PC-3 (cell line): Measurements from ENCODE around the gene GCHFR. TPM values are rescaled to one million over a fixed set of nuclear protein-coding genes. Genes with fewer than 3 reads are reported as not detected.

ENCODE experiments used
- ATAC-seq: fragments of 200-7000 bp; cut with Tn5 transposase; 2 replicates; pipeline ENCODE4 v1.9.1; 2020; ENCODE audit warnings: mild to moderate bottlenecking, moderate library complexity
- BruUV-seq: library from RNA; stranded (reverse); fragments of 400-500 nt; replicated peaks from 2 replicates; lab custom pipeline; 2021; lab: Mats Ljungman, UMichigan
- CTCF ChIA-PET: fragments of 300-600 bp; sonication (Branson Sonifier 250); formaldehyde crosslinking; loops from one replicate; lab custom pipeline; 2022; ENCODE audit warnings: antibody characterized with exemption; lab: Charles Lee
- POLR2A ChIA-PET: fragments of 300-600 bp; sonication (Branson Sonifier 250); formaldehyde crosslinking; loops from one replicate; lab custom pipeline; 2022; ENCODE audit warnings: antibody characterized with exemption; ENCODE audit not compliant: unreplicated experiment; lab: Charles Lee
- DNase-seq: peaks from one replicate; pipeline ENCODE4 v3.0.0-alpha.2; 2015
- H2AFZ ChIP-seq: fragments of 300-600 bp; sonication (generic); 2 replicates; pipeline ENCODE4 v1.6.0; 2016; ENCODE audit warnings: antibody characterized with exemption, low read length
- H3F3A ChIP-seq: fragments of 300-600 bp; sonication (generic); one replicate; pipeline ENCODE4 v1.6.0; 2017; ENCODE audit warnings: antibody characterized with exemption, low read length, control low read depth, mild to moderate bottlenecking; ENCODE audit not compliant: unreplicated experiment
- H3K27ac ChIP-seq: fragments of 300-600 bp; sonication (generic); 2 replicates; pipeline ENCODE4 v1.5.1; 2016; ENCODE audit warnings: mild to moderate bottlenecking, low read length
- H3K27me3 ChIP-seq: fragments of 300-600 bp; sonication (generic); 2 replicates; pipeline ENCODE4 v1.6.1; 2016; ENCODE audit warnings: low read length, mixed read lengths
- H3K36me3 ChIP-seq: fragments of 300-600 bp; sonication (generic); 2 replicates; pipeline ENCODE4 v1.6.1; 2016; ENCODE audit warnings: low read depth, mixed run types, low read length, mixed read lengths
- H3K4me1 ChIP-seq: fragments of 300-600 bp; sonication (generic); 2 replicates; pipeline ENCODE4 v1.5.1; 2016; ENCODE audit warnings: low read length; ENCODE audit not compliant: insufficient read depth
- H3K4me2 ChIP-seq: fragments of 300-600 bp; sonication (generic); 2 replicates; pipeline ENCODE4 v1.6.0; 2016; ENCODE audit warnings: low read length
- H3K4me3 ChIP-seq: fragments of 300-600 bp; sonication (generic); 2 replicates; pipeline ENCODE4 v1.5.1; 2016; ENCODE audit warnings: mild to moderate bottlenecking, low read length, mixed read lengths
- H3K79me2 ChIP-seq: fragments of 300-600 bp; sonication (generic); 2 replicates; pipeline ENCODE4 v1.6.1; 2017; ENCODE audit warnings: low read length, mixed read lengths
- H3K9ac ChIP-seq: fragments of 300-600 bp; sonication (generic); 2 replicates; pipeline ENCODE4 v1.6.0; 2016; ENCODE audit warnings: mild to moderate bottlenecking, low read length
- H3K9me2 ChIP-seq: fragments of 300-600 bp; sonication (generic); replicated peaks from 2 replicates; pipeline ENCODE4 v1.6.1; 2016; ENCODE audit warnings: mixed run types, low read length, mixed read lengths
- H3K9me3 ChIP-seq: fragments of 300-600 bp; sonication (generic); 2 replicates; pipeline ENCODE4 v1.6.1; 2016; ENCODE audit warnings: low read length, mixed read lengths
- H4K20me1 ChIP-seq: fragments of 300-600 bp; sonication (generic); 2 replicates; pipeline ENCODE4 v1.6.1; 2016; ENCODE audit warnings: low read length, mixed read lengths
- EZH2 ChIP-seq: fragments of 300-600 bp; sonication (generic); IDR thresholded peaks from one replicate; pipeline ENCODE4 v1.6.1; 2017; ENCODE audit warnings: antibody characterized with exemption, mild to moderate bottlenecking, low read length; ENCODE audit not compliant: unreplicated experiment
- EZH2phosphoT487 ChIP-seq: fragments of 300-600 bp; sonication (generic); IDR thresholded peaks from 2 replicates; pipeline ENCODE4 v1.6.1; 2018; ENCODE audit warnings: mild to moderate bottlenecking, antibody characterized with exemption, low read length, borderline replicate concordance
- intact Hi-C: fragments of 100-400 bp; cut with micrococcal nuclease; formaldehyde crosslinking; loops from 2 replicates; pipeline ENCODE4 v1.9.0; 2023
- total RNA-seq: library from RNA; depleted of rRNA; stranded (reverse); fragments of >200 nt; gene quantifications from 2 replicates; pipeline ENCODE4 v1.2.3, GENCODE V29; 2014
- TF ChIP-seq, protein P1 (sequence below): fragments of 300-600 bp; sonication (generic); conservative IDR thresholded peaks from 2 replicates; pipeline ENCODE4 v1.5.1; 2017; ENCODE audit warnings: antibody characterized with exemption, low read depth, mild to moderate bottlenecking, low read length

GCHFR gene
- total RNA-seq, 1 experiment from 2014 or later: 58.9 TPM

DNA sequence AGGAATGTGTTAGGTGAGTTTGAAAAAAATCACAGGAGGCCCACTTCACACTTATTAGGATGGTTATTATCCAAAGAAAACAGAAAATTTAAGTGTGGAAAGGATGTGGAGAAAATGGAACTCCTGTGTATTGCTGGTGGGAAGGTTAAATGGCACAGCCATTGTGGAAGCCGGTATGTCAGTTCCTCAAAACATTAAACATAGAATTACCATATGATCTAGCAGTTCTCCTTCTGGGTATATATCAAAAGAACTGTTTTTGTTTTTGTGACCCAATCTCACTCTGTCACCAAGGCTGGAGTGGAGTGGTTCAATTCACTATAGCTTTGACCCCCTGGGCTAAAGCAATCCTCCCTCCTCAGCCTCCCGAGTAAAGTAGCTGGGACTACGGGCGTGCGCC lies 32.6 kb downstream of the GCHFR start:
- Histone ChIP-seq H3K27me3 (no peaks in the 10 kb centered on the region), H3K79me2 (peaks cover 41% of the 10 kb centered on the region), H3K4me3 (no peak overlapping the region), H3F3A (no peaks in the 10 kb centered on the region), H3K9me2 (no peaks in the 10 kb centered on the region), H2AFZ (no peak overlapping the region), H3K36me3 (0 out of 2 replicates have a peak, but pooled peaks cover 3% of the 10 kb centered on the region), H3K27ac (0 out of 2 replicates have a peak overlapping the region, but pooled peaks have one; percentile 2), H3K4me2 (no peak overlapping the region), H3K9me3 (no peaks in the 10 kb centered on the region), H3K4me1 (peaks cover 23% of the 10 kb centered on the region), H3K9ac (no peak overlapping the region), H4K20me1 (no peaks in the 10 kb centered on the region)
- DNase-seq (no peak), ATAC-seq (no peak)
- intact Hi-C loops: no loop called here
- CTCF ChIA-PET: no interaction called here
- BruUV-seq: no TSS peak
- POLR2A ChIA-PET: interaction anchor here (0.7 kb wide), 1 partner anchor 30 kb away, joined by 3 read pairs; no protein-coding TSS in a partner anchor
- TF ChIP-seq EZH2phosphoT487 (no peak), EZH2 (no peak)
- TF ChIP-seq, protein P1, sequence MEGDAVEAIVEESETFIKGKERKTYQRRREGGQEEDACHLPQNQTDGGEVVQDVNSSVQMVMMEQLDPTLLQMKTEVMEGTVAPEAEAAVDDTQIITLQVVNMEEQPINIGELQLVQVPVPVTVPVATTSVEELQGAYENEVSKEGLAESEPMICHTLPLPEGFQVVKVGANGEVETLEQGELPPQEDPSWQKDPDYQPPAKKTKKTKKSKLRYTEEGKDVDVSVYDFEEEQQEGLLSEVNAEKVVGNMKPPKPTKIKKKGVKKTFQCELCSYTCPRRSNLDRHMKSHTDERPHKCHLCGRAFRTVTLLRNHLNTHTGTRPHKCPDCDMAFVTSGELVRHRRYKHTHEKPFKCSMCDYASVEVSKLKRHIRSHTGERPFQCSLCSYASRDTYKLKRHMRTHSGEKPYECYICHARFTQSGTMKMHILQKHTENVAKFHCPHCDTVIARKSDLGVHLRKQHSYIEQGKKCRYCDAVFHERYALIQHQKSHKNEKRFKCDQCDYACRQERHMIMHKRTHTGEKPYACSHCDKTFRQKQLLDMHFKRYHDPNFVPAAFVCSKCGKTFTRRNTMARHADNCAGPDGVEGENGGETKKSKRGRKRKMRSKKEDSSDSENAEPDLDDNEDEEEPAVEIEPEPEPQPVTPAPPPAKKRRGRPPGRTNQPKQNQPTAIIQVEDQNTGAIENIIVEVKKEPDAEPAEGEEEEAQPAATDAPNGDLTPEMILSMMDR: no peak

DNA sequence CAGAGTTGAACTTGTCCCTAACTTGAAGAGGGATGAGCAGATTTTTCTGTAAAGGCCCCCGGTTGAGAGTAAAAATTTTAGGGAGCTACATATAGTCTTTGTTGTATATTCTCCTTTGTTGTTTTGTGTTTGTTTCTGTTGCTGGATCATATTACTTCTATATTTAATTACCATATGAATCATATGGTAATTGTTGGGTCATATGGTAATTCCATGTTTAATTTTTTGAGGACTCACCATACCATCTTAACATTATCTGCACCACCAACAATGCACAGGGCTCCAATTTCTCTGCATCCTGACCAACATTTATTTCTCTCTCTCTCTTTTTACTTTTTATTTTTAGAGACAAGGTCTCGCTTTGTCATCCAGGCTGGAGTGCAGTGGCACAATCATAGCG lies 35.7 kb downstream of the GCHFR start:
- H3K9me2 ChIP-seq: no peaks in the 10 kb centered on the region
- CTCF ChIA-PET: no interaction called here
- 0 out of 2 replicates have a peak, but pooled peaks cover 3% of the 10 kb centered on the region for H3K36me3 ChIP-seq
- no peak overlapping the region for H3K4me2 ChIP-seq
- POLR2A ChIA-PET: interaction anchor here (0.7 kb wide), 1 partner anchor 56 kb away, joined by 3 read pairs; no protein-coding TSS in a partner anchor
- H3K9ac ChIP-seq: no peak overlapping the region
- H3K9me3 ChIP-seq: no peaks in the 10 kb centered on the region
- H3K27me3 ChIP-seq: no peaks in the 10 kb centered on the region
- TF ChIP-seq, protein P1: no peak
- TF ChIP-seq EZH2phosphoT487: no peak
- TF ChIP-seq EZH2: no peak
- H3F3A ChIP-seq: no peaks in the 10 kb centered on the region
- DNase-seq (no peak), ATAC-seq (peak; percentile 29)
- no peaks in the 10 kb centered on the region for H4K20me1 ChIP-seq
- peaks cover 39% of the 10 kb centered on the region for H3K79me2 ChIP-seq
- H2AFZ ChIP-seq: no peak overlapping the region
- BruUV-seq: no TSS peak
- intact Hi-C loops: no loop called here
- H3K4me3 ChIP-seq: no peak overlapping the region
- H3K27ac ChIP-seq: no peak overlapping the region
- no peaks in the 10 kb centered on the region; the same call in 1 of the 2 replicates for H3K4me1 ChIP-seq

DNA sequence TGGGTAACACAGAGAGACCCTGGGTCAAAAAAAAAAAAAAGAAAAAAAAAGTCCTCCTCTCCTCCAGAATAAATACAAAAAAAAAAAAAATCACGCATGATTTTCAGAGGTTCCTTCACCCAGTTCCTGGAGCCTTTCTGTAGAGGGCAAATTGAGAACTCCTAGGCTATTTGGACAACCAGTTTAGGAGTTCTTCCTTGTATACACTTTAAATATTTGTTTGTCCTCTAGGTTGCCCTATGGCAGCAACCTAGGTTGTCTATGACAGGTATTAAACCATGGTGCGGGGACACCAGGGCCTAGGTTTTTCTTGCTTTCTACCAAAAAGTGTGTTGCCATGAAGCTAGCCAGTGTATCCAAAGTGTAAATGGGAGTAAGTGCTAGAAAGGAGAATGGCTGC lies 39.2 kb downstream of the GCHFR start:
- no peak for TF ChIP-seq EZH2
- Histone ChIP-seq H3K4me3 (no peak overlapping the region), H3F3A (no peaks in the 10 kb centered on the region), H3K27ac (no peak overlapping the region), H3K9ac (no peak overlapping the region), H3K36me3 (0 out of 2 replicates have a peak, but pooled peaks cover 3% of the 10 kb centered on the region), H3K9me2 (no peaks in the 10 kb centered on the region), H3K27me3 (no peaks in the 10 kb centered on the region), H3K4me2 (no peak overlapping the region), H2AFZ (no peak overlapping the region), H3K79me2 (peaks cover 42% of the 10 kb centered on the region), H3K9me3 (no peaks in the 10 kb centered on the region), H4K20me1 (no peaks in the 10 kb centered on the region), H3K4me1 (peaks cover 7% of the 10 kb centered on the region)
- CTCF ChIA-PET: no interaction called here
- POLR2A ChIA-PET: no interaction called here
- intact Hi-C loops: no loop called here
- BruUV-seq: no TSS peak
- no peak for ATAC-seq
- DNase-seq: no peak
